HL-60 (cell line): ENCODE measurements around the gene SLC25A2.
A peak's percentile ranks its signal among the peaks of the same experiment; 100 is the strongest.

Experiments used
- DNase-seq, 2 experiments: peaks; one replicate each; pipeline ENCODE4 v3.0.0-alpha.2; 2010 to 2020; ENCODE audit warnings: low read depth in 1 of 2, low spot score in 1 of 2
- H3K27ac ChIP-seq: fragments of 250-450 bp; sonication (Bioruptor Pico); replicated peaks from 2 replicates; pipeline ENCODE4 v1.5.1; 2020; ENCODE audit warnings: mild to moderate bottlenecking, moderate library complexity
- H3K27me3 ChIP-seq: fragments of 250-450 bp; sonication (Bioruptor Pico); 2 replicates; pipeline ENCODE4 v1.5.1; 2021; ENCODE audit warnings: mild to moderate bottlenecking, moderate library complexity; ENCODE audit not compliant: insufficient read depth, poor library complexity, severe bottlenecking
- H3K4me3 ChIP-seq: replicated peaks from 2 replicates; pipeline ENCODE4 v1.5.1; 2011; ENCODE audit warnings: mild to moderate bottlenecking, control low read depth, low read length; ENCODE audit not compliant: insufficient read depth
- GABPA ChIP-seq: IDR thresholded peaks from 2 replicates; pipeline ENCODE4 v1.6.1; 2012; ENCODE audit warnings: low read depth
- POLR2AphosphoS5 ChIP-seq: IDR thresholded peaks from 2 replicates; pipeline ENCODE4 v1.6.1; 2012; ENCODE audit warnings: low read depth
- SPI1 ChIP-seq: IDR thresholded peaks from 2 replicates; pipeline ENCODE4 v1.6.1; 2012; ENCODE audit warnings: low read depth, mild to moderate bottlenecking, borderline replicate concordance
- TF ChIP-seq, protein P1 (sequence below): IDR thresholded peaks from one replicate; pipeline ENCODE4 v1.5.1; 2011; ENCODE audit warnings: low read length, control low read depth, inconsistent platforms; ENCODE audit not compliant: insufficient read depth
- TF ChIP-seq, protein P2 (sequence below): IDR thresholded peaks from 2 replicates; pipeline ENCODE4 v1.6.1; 2012; ENCODE audit warnings: low read depth; ENCODE audit not compliant: insufficient replicate concordance

The SLC25A2 gene

DNA sequence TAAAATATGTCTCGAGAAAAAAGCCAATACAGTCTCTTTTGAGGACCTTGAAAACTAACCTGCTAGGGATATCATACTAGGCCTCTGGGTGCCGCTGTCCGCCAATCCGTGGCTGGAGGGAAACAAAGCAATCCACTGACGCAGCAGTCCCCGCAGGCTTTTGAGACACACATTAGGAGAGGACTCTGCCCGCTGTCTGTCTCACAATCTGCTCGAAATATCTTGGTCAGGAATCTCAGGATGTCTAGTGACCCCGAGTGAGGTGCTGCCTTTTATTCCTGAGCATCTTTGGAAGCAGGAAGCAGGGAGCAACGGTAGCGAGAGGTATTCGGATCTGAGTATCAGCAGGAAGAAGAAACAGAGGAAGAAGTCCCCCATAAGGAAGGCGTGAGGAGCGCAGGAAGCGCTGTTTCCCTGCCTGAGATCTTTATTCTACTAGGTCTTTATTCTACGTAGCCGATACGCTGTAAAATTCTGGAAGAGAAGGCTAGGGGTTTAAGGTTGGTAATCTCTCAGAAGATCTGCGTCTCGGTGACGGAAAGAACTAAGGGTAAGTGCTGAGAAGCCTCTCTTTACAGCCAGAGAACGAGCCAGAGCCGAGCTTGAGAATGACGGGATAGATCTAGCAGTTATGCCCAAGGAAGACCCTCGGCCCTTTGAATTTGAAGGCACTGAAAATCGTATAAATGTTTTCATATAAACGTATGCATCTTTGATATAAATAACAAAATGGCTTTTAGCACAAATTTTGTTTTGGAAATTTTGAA, 22.4 kb upstream of the SLC25A2 start:
- Histone ChIP-seq H3K27ac (no peak overlapping the region), H3K27me3 (no peaks in the 10 kb centered on the region), H3K4me3 (peak overlapping the region; percentile 21; the same call in 1 of the 2 replicates)
- TF ChIP-seq GABPA (no peak), POLR2AphosphoS5 (no peak)
- TF ChIP-seq, protein P1, sequence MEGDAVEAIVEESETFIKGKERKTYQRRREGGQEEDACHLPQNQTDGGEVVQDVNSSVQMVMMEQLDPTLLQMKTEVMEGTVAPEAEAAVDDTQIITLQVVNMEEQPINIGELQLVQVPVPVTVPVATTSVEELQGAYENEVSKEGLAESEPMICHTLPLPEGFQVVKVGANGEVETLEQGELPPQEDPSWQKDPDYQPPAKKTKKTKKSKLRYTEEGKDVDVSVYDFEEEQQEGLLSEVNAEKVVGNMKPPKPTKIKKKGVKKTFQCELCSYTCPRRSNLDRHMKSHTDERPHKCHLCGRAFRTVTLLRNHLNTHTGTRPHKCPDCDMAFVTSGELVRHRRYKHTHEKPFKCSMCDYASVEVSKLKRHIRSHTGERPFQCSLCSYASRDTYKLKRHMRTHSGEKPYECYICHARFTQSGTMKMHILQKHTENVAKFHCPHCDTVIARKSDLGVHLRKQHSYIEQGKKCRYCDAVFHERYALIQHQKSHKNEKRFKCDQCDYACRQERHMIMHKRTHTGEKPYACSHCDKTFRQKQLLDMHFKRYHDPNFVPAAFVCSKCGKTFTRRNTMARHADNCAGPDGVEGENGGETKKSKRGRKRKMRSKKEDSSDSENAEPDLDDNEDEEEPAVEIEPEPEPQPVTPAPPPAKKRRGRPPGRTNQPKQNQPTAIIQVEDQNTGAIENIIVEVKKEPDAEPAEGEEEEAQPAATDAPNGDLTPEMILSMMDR, result peak; percentile 15
- TF ChIP-seq, protein P2, sequence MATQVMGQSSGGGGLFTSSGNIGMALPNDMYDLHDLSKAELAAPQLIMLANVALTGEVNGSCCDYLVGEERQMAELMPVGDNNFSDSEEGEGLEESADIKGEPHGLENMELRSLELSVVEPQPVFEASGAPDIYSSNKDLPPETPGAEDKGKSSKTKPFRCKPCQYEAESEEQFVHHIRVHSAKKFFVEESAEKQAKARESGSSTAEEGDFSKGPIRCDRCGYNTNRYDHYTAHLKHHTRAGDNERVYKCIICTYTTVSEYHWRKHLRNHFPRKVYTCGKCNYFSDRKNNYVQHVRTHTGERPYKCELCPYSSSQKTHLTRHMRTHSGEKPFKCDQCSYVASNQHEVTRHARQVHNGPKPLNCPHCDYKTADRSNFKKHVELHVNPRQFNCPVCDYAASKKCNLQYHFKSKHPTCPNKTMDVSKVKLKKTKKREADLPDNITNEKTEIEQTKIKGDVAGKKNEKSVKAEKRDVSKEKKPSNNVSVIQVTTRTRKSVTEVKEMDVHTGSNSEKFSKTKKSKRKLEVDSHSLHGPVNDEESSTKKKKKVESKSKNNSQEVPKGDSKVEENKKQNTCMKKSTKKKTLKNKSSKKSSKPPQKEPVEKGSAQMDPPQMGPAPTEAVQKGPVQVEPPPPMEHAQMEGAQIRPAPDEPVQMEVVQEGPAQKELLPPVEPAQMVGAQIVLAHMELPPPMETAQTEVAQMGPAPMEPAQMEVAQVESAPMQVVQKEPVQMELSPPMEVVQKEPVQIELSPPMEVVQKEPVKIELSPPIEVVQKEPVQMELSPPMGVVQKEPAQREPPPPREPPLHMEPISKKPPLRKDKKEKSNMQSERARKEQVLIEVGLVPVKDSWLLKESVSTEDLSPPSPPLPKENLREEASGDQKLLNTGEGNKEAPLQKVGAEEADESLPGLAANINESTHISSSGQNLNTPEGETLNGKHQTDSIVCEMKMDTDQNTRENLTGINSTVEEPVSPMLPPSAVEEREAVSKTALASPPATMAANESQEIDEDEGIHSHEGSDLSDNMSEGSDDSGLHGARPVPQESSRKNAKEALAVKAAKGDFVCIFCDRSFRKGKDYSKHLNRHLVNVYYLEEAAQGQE, result no peak
- peak in 1 of 2 experiments; percentile 67 for DNase-seq

DNA sequence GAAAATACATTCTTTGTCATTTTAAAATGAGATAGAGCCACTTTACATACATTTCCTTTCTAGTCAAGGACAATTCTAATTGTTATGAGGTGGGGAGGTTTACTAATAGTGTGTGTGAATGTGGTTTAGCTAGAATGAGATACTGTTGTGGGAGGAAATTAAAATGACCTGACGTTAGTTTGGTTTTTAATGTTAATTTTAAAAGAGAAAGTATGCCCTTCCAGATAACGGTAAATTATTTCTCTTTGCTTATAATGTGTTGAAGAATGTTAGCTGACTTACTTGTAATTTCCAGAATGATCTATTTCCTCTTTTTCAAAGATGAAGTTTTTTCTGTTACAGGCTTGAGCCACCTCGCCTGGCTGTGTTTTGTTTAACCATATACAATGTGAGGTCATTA, 18.4 kb upstream of the SLC25A2 start:
- TF ChIP-seq POLR2AphosphoS5 (no peak), SPI1 (no peak), GABPA (no peak)
- TF ChIP-seq, protein P1, result no peak
- TF ChIP-seq, protein P2, result no peak
- Histone ChIP-seq H3K27me3 (no peaks in the 10 kb centered on the region), H3K27ac (no peak overlapping the region), H3K4me3 (no peak overlapping the region)
- no peak for DNase-seq

DNA sequence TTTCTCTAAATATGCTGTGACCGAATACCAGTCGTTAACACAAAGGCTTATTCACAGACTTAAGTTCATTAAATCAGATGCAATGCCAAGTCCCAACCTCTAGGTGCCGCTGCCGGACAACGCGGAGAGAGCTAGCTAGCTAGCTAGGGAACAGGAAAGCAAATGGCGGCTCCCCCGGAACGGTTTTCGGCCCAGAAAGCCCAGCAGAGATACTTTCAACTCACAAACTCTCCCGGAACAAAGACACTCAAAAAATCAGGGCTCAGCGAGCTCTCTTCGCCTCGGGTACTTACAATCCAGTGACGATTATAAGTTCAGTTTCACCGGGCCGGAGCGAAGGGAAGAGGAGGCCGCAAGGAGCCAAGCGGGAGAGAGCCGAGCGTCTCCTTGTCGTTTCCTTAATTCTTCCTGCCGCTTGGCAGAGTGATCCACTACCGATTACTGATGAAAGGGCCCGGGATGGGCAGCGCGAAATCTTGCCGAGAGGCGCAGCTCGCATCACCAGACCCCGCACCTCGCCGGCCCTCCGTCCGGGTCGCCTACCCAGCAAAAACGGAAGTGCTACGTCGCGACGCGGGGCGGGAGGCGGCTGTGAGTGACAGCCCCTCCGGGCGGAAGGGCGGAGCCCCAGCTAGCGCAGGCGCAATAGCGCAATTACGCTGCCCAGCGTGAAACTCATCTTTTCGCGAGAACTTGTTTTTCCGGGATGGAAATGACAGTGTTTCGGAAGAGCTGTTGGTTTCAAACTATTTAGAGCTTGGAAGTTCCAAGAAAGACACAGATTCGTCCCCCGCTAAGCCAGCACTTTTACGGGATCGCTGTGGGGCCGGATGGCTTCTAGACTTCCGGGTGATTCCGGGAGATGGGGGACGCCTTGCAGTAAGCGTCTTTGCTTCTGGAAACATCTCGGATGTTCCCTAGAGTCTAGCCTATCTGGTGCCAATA, 16.6 kb upstream of the SLC25A2 start, which contains the start of gene TAF7:
TAF7 (minus strand) TSS at position 560 of the 945 bp plus-strand sequence. CDS start 740 bp downstream, outside the sequence.
- peak within 1 kb of the TSS; percentile 84 for H3K27ac ChIP-seq
- H3K27me3 ChIP-seq, result no peaks in the 10 kb centered on the region
- TF ChIP-seq SPI1, result peak; percentile 93
- TF ChIP-seq, protein P2, result peak; percentile 45
- peak; percentile 42; the same call in 1 of the 2 replicates for TF ChIP-seq GABPA
- TF ChIP-seq, protein P1, result peak; percentile 76
- peak; percentile 81 for TF ChIP-seq POLR2AphosphoS5
- peak within 1 kb of the TSS; percentile 47 for H3K4me3 ChIP-seq
- peak; percentile 64 to 88 for DNase-seq
